ENCODE data around the gene OTOGL.

DNA sequence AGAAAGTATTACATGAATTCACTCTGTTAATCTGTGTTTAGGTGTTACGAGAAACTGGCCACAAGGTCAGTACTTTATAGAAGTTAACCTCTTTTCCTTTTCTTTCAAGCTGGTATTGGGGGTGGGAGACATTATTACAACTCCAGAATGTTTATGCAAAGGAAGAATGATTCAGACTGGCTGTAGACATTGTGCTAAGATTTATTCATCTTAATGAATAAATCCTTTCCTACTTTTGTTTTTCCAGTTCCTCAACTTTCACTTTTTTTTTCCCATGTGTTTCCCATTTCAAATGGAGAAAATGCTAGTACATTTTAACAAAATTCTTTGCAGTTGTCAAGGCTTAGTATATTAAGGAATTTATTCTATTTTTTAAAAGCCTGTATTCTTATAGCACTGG is 1.3 kb downstream of the OTOGL start:
- TF ChIP-seq, protein P1, sequence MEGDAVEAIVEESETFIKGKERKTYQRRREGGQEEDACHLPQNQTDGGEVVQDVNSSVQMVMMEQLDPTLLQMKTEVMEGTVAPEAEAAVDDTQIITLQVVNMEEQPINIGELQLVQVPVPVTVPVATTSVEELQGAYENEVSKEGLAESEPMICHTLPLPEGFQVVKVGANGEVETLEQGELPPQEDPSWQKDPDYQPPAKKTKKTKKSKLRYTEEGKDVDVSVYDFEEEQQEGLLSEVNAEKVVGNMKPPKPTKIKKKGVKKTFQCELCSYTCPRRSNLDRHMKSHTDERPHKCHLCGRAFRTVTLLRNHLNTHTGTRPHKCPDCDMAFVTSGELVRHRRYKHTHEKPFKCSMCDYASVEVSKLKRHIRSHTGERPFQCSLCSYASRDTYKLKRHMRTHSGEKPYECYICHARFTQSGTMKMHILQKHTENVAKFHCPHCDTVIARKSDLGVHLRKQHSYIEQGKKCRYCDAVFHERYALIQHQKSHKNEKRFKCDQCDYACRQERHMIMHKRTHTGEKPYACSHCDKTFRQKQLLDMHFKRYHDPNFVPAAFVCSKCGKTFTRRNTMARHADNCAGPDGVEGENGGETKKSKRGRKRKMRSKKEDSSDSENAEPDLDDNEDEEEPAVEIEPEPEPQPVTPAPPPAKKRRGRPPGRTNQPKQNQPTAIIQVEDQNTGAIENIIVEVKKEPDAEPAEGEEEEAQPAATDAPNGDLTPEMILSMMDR (IDR thresholded peaks at IDR 0.05), result no peak
- TF ChIP-seq POLR2A (IDR thresholded peaks at IDR 0.05), result no peak
